CD1c-positive myeloid dendritic cell (primary cell): Measurements from ENCODE around the gene ZNF208.
"Not testable (repeated sequence)": the region's sequence is repeated elsewhere in the genome, so short reads cannot be mapped to it uniquely, and the experiment has no call there.

Source experiments
- DNase-seq: peaks from one replicate; pipeline ENCODE4 v3.0.0-alpha.2; 2016; ENCODE audit errors: extremely low spot score

Gene ZNF208

GRCh38 chr19:21884786-21885185 lies 126.0 kb downstream of the ZNF208 start:
- not testable (repeated sequence) for DNase-seq

GRCh38 chr19:21883516-21883915 lies 127.2 kb downstream of the ZNF208 start:
- DNase-seq = no peak
